Body of pancreas (tissue), 4 donors: ENCODE data around the gene ACSF3.

Experiments
- POLR2A ChIP-seq, 3 donors: fragments of 450-650 bp; IDR thresholded peaks; one replicate each; pipeline ENCODE4 v1.6.1; 2016; ENCODE audit warnings: antibody characterized with exemption in 3 of 3, mild to moderate bottlenecking in 2 of 3
- TF ChIP-seq, protein P1 (sequence below), 7 experiments: fragments of 450-650 bp in 4 of 7; fragments of 200-600 bp in 3 of 7; sonication (generic) in 3 of 7; IDR thresholded peaks; one replicate each; pipeline ENCODE4 v1.5.1; 2016 to 2019; ENCODE audit warnings: antibody characterized with exemption in 7 of 7

DNA sequence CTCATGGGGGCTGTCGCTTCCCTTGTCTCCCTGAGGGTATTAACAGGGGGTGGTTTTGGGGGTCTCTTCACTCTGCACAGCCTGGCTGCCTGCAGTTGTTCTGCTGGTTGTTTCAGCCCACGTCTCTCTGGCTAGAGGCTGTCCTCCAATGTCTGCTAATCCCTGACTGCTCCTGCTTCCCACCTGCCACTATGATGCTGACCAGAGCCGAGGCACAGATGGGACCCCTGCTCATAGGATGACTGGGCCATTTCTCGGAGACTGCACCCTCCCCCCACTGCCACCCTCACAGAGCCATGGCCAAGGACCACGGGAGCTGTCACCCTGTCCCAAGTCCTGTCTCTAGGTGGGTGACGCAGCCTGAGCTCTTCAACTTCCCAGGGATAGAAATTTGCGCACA is 1.6 kb upstream of the ACSF3 start:
- no peak for TF ChIP-seq POLR2A (IDR thresholded peaks at IDR 0.05)
- TF ChIP-seq, protein P1, sequence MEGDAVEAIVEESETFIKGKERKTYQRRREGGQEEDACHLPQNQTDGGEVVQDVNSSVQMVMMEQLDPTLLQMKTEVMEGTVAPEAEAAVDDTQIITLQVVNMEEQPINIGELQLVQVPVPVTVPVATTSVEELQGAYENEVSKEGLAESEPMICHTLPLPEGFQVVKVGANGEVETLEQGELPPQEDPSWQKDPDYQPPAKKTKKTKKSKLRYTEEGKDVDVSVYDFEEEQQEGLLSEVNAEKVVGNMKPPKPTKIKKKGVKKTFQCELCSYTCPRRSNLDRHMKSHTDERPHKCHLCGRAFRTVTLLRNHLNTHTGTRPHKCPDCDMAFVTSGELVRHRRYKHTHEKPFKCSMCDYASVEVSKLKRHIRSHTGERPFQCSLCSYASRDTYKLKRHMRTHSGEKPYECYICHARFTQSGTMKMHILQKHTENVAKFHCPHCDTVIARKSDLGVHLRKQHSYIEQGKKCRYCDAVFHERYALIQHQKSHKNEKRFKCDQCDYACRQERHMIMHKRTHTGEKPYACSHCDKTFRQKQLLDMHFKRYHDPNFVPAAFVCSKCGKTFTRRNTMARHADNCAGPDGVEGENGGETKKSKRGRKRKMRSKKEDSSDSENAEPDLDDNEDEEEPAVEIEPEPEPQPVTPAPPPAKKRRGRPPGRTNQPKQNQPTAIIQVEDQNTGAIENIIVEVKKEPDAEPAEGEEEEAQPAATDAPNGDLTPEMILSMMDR (IDR thresholded peaks at IDR 0.05), result no peak
